NCI-H146 treated with DMSO at 0.1 percent for 48 hours (cell line): ENCODE results near the gene MTR.
A peak's percentile ranks its signal among the peaks of the same experiment; 100 is the strongest.

Experiments used
- DNase-seq: peaks from one replicate; lab custom pipeline; 2025; ENCODE audit not compliant: unreplicated experiment; lab: John Stamatoyannopoulos, UW

The MTR gene

GRCh38 chr1:236862219-236862591 is 67.1 kb downstream of the MTR start:
- DNase-seq: no peak

- DNase-seq: no peak
Observed at GRCh38 chr1:236862615-236863211, 67.6 kb downstream of the MTR start.

DNA sequence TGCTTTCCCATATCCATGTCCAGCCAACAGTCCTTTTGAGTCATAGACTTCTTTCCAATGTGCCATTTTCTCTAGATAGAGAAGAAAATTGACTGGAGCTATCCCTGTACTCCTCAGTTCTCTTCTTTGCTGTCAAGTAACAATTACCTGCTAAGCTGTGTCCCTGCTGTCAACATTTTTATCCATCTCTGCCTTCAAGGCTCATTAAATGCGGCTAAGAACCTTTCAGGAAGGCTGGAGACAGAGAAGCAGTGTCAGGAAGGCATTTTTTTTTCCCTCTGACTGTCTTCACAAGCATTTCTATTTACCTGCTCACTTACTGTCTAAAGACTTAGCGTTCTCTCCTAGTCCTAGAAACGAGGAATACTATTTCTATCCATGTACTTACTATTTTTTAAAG is 69.1 kb downstream of the MTR start:
- no peak for DNase-seq

- DNase-seq: no peak
Observed at GRCh38 chr1:236864996-236865817, 70.1 kb downstream of the MTR start.

DNA sequence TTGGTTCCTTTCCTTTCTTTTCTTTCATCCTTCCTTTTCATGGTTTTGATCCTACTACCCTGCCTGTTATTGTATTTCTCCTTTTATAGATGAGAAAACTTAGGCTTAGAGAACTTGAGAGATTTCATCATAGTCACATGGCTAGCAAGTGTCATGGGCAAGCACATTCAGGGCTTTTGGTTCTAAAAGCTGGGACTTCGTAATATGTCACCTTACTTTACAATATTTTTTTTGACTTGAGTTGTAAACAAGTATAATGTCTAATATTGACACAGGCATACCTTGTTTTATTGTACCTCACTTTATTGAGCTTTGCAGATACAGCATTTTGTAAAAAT is 70.7 kb downstream of the MTR start:
- no peak for DNase-seq

DNA sequence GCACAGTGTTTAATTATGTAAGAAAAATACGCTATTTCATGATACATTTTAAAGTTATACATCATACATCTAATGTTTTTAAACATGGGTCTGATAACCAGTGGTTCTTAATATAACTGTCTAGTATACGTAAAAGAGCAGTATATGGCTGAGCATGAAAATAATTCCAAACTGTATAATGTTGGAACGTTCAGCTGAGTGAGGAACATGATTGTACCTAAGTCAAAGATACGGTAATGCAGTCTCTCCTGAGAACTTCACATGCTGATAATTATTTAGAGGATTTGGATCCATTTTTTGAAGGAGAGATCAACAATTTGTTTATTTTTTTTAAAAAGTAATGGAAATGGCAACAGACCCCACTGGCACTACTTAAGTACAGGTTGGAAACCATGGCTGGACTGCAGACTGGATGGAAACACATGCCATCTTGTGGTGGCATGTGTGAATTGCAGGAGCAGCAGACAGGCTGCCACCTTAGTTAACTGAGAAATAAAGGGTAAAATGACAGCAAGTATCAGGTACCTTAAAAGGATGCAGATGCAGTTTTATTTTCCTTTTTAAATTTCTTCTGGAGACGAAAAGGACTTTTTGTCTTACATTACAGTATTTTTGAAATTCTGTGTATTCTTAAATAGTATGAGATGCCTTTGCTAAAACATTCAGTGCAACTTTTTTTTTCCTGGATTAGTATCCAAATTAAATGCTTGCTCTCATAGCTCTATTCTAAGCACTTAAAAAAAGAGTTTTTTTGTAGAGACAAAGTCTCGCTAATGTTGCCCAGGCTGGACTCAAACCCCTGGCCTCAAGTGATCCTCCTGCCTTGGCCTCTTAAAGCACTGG is 73.8 kb downstream of the MTR start:
- DNase-seq: peak; percentile 32

DNA sequence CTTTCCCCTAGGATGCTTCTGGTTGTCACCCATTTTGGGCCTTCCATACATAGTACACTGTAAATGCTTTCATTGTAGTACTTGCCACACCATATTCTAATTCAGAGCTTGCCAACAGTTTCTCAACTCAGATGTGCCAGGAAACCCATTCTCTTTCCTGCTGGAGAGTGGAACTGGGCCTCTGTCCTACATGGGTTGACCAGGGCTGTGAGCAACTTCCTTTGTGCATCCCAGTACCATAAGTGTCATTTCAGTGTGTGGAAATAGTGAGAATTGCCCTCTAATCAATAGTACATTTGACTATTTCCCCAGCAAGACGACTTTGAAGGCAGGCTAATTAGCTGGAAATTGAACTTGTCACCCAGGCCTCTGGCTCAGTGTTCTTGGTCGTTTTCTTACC is 74.8 kb downstream of the MTR start:
- no peak for DNase-seq

DNA sequence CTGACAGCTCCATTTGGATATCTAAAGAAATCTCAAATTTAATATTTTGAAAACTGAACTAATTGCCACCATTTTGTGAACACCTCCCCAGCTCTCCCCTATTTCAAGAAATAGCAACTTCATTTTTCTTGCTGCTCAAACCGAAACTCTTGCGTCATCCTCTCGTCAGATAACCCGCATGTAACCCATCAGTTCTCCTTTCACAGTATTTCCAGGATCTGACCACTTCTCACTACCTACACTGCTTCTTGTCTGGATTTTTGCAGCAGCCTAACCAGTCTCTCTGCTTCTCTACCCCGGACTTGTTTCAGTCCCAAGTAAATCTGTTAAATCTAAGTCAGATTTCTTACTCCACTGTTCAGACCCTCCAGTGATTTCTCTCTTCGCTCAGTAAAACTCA is 75.6 kb downstream of the MTR start:
- no peak for DNase-seq

- DNase-seq: no peak
Observed at GRCh38 chr1:236872075-236872666, 77.1 kb downstream of the MTR start.

DNA sequence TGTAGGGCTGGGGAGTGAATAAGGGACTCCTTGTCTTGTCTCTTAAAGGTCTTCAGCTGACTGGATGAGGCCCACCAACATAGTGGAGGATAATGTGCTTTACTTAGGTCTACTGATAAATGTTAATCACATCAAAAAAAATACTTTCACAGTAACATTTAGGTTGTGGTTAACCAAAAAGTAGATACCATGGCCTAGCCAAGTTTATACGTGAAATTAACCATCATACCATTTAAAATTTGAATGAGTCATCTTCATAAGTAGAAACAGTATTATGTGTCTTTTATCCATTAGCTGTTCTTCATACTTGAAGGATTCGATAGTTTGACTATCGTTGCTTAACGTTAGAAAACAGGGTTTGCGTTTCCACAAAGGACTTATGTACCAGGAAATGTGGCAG is 80.9 kb downstream of the MTR start:
- no peak for DNase-seq

- DNase-seq: no peak
Observed at GRCh38 chr1:236877661-236878060, 82.6 kb downstream of the MTR start.

DNA sequence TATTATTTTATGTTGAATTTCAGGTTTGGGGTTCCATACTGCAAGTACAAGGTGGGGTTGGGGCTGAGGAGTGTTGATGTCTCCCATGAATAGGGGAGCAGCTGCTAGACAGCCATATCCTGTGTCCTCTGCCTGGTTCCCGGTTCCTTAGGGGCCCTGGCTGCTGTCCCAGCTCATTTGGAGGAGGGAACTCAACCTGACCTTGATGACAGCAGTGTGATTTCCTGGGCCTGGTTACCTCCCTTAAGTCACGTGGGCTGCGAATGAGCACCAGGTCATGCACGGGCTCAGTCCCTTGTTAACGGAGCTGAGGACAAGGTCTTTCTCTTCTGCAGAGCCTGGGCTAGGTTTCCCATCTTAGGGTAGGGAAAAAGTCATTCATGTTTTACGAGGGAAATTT is 85.1 kb downstream of the MTR start:
- no peak for DNase-seq

DNA sequence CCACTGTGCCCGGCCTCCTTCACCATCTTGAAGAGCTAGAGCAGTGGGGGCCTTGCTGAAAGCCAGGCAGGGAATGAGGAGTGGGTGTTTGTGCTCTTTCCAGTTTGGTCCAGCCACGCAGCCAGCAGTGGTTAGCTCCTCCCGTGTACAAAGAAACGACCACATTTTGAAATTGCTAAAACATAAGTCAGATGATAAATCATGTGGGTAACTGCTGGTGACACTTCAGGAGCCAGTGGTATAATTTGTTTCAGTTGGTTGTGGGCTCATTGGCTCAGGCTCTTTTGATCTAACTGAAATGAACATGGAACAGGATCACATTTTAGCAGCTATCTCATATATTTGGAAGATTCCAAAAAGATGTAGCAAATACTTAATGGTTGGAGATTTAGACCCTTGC is 87.6 kb downstream of the MTR start:
- DNase-seq: no peak

DNA sequence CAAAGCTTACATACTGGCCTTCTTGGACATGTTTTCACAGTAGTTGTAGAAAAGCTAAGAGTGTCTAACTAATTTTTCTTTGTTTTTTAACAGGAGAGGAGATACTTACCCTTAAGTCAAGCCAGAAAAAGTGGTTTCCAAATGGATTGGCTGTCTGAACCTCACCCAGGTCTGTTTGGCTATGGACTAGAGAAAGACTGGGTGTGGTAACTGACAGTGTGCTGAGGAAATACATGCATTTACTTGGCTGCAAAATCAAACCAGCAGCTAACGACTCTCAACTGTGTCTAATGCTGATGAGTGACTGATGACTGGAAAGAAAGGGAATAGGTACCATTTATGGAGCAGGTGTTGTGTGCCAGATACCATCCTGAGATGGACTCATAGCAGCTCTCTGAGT is 91.1 kb downstream of the MTR start:
- DNase-seq: no peak

DNA sequence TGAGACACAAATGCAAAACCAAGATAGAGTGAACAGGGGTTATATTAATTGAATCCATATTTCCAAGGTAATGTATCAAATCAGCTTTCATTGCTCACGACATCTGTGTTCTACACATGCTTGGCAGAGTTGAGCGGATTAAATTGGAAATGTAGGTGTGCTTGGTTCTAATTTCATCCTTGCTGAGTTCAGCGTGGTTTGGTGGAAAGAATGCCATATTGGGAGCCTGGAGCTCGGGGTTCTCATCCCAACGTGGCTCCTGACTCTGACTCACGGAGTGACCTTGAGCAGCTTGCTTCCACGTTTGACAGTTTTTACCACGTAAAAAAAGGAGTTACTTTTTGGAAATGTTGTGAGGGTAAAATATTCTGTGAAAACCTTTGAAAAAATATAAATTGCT is 92.0 kb downstream of the MTR start:
- no peak for DNase-seq

- DNase-seq: no peak
Observed at GRCh38 chr1:236888126-236888525, 93.0 kb downstream of the MTR start.

GRCh38 chr1:236888903-236889302 is 93.8 kb downstream of the MTR start:
- DNase-seq: no peak

- no peak for DNase-seq
Observed at GRCh38 chr1:236890152-236891056, 95.3 kb downstream of the MTR start.

DNA sequence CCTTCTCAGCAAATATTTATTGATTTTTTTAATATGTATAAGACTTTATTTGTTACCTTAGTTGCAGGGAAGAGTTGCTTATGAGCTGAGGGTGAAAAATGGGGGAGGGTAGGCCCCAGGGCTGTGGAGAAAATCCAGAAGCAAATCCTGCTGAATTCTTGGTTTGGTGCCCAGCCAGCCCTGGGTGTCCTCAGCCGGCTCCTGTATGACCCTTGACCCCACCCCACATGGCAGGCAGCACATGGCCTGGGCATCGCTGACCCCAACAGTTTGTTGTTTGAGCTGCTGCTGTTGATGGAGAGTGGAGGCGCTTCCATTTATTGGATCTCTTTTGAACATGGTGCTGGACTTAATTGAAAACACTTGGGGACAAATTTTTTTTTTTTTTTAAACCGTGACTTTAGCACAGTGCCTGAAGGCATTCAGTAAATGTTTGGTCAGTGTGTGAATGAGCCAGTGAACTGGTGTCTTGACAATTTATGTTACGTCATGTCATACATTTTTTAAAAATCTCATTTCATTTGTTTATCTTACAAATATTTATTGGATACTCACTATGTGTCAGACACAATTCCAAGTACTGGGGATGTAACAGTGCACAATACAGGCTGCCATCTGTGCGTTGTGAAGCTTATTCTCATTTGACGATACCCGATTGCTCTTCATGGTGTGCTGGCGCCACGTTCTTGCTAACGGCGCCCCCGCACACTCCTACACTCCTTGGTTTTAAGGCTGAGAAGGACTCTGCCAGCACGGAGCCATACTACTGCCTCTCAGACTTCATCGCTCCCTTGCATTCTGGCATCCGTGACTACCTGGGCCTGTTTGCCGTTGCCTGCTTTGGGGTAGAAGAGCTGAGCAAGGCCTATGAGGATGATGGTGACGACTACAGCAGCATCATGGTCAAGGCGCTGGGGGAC is 98.8 kb downstream of the MTR start:
- no peak for DNase-seq
